ENCODE results near the gene ERBB4.

Gene ERBB4

GRCh38 chr2:211868996-211869533, 669.5 kb downstream of the ERBB4 start:
- no peak for DNase-seq

GRCh38 chr2:211867845-211868451, 670.7 kb downstream of the ERBB4 start:
- no peak for DNase-seq

- no peak for DNase-seq
Observed at GRCh38 chr2:211864328-211864727, 674.3 kb downstream of the ERBB4 start.

- DNase-seq: no peak
Observed at GRCh38 chr2:211860224-211860623, 678.4 kb downstream of the ERBB4 start.

- DNase-seq: no peak
Observed at GRCh38 chr2:211854832-211855231, 683.8 kb downstream of the ERBB4 start.

- no peak for DNase-seq
Observed at GRCh38 chr2:211846714-211847113, 691.9 kb downstream of the ERBB4 start.

GRCh38 chr2:211846036-211846400, 692.6 kb downstream of the ERBB4 start:
- no peak for DNase-seq

GRCh38 chr2:211845338-211846035, 693.1 kb downstream of the ERBB4 start:
- DNase-seq: no peak

- DNase-seq: no peak
Observed at GRCh38 chr2:211837706-211838105, 700.9 kb downstream of the ERBB4 start.

- no peak for DNase-seq
Observed at GRCh38 chr2:211837206-211837605, 701.4 kb downstream of the ERBB4 start.

GRCh38 chr2:211836409-211836808, 702.2 kb downstream of the ERBB4 start:
- peak; percentile 45 to 53 for DNase-seq

GRCh38 chr2:211835695-211836094, 702.9 kb downstream of the ERBB4 start:
- no peak for DNase-seq

- no peak for DNase-seq
Observed at GRCh38 chr2:211833582-211834279, 704.9 kb downstream of the ERBB4 start.

GRCh38 chr2:211829725-211830124, 708.9 kb downstream of the ERBB4 start:
- DNase-seq: no peak

- DNase-seq: no peak
Observed at GRCh38 chr2:211823886-211824479, 714.6 kb downstream of the ERBB4 start.

- DNase-seq: no peak
Observed at GRCh38 chr2:211822686-211823335, 715.8 kb downstream of the ERBB4 start.

- no peak for DNase-seq
Observed at GRCh38 chr2:211816754-211817153, 721.8 kb downstream of the ERBB4 start.

- DNase-seq: no peak
Observed at GRCh38 chr2:211812587-211812986, 726.0 kb downstream of the ERBB4 start.

- no peak for DNase-seq
Observed at GRCh38 chr2:211802666-211803065, 735.9 kb downstream of the ERBB4 start.

GRCh38 chr2:211800001-211800400, 738.6 kb downstream of the ERBB4 start:
- no peak for DNase-seq

- DNase-seq: no peak
Observed at GRCh38 chr2:211798868-211799267, 739.7 kb downstream of the ERBB4 start.

- no peak for DNase-seq
Observed at GRCh38 chr2:211793690-211794089, 744.9 kb downstream of the ERBB4 start.

GRCh38 chr2:211789982-211790381, 748.6 kb downstream of the ERBB4 start:
- DNase-seq: no peak
